ENCODE measurements around the gene TRPM8. TPM values are rescaled to one million over a fixed set of nuclear protein-coding genes. Genes with fewer than 3 reads are reported as not detected.
A peak's percentile ranks its signal among the peaks of the same experiment; 100 is the strongest.

The TRPM8 gene
- total and polyA plus RNA-seq, 2 donors from 2014 or later: 2.5 TPM; not detected in 1

GRCh38 chr2:233935426-233935825 lies 18.3 kb downstream of the TRPM8 start:
- no peak overlapping the region for H3K9ac ChIP-seq (ENCODE audit: low read length in 3 of 3)
- no peaks in the 10 kb centered on the region for H3K9me3 ChIP-seq (ENCODE audit: control insufficient read depth in 2 of 3, insufficient read depth in 1 of 3, low read length in 3 of 3)
- H3K27ac ChIP-seq (ENCODE audit: low read depth in 2 of 2, low read length in 2 of 2): no peak overlapping the region
- no peaks in the 10 kb centered on the region for H3K27me3 ChIP-seq (ENCODE audit: control insufficient read depth, insufficient read depth, low read length)
- intact Hi-C loops (cut with DNase I): no loop called here
- no peak overlapping the region for H3K4me3 ChIP-seq (ENCODE audit: low read length in 3 of 3)
- peaks cover 0 to 4% (median 0%) of the 10 kb centered on the region in 3 donors for H3K4me1 ChIP-seq (ENCODE audit: control insufficient read depth in 2 of 3, insufficient read depth in 2 of 3, low read depth in 1 of 3, low read length in 3 of 3)
- FAIRE-seq (no peak), DNase-seq (no peak)
- TF ChIP-seq CTCF (IDR thresholded peaks at IDR 0.05; ENCODE audit: borderline replicate concordance, extremely low read depth, insufficient read depth): no peak
- H3K36me3 ChIP-seq (ENCODE audit: control insufficient read depth in 2 of 3, insufficient read depth in 3 of 3, low read length in 3 of 3): no peaks in the 10 kb centered on the region

DNA sequence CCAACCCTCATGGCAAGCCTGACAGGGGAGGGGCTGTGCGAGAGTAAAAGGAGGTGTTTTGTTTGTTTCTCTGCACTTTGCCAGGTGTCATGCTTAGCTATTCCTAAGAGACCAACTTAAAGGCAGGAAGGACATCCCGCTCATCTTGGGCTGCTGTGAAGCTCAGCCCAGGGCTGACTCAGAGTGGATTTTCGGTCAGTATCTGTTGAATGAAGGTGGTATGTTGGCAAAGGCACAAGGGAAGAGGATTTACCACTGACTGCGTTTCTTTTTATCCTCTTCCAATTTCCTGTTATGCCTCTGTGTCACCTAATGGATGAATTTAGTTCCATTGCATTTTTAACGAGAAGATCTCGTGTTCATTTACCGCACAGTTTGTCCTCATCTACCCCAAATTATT lies 18.9 kb downstream of the TRPM8 start:
- Histone ChIP-seq H3K9me3 (ENCODE audit: control insufficient read depth in 2 of 3, insufficient read depth in 1 of 3, low read length in 3 of 3) (no peaks in the 10 kb centered on the region), H3K9ac (ENCODE audit: low read length in 3 of 3) (no peak overlapping the region), H3K27me3 (ENCODE audit: control insufficient read depth, insufficient read depth, low read length) (no peaks in the 10 kb centered on the region), H3K4me1 (ENCODE audit: control insufficient read depth in 2 of 3, insufficient read depth in 2 of 3, low read depth in 1 of 3, low read length in 3 of 3) (peaks cover 0 to 4% (median 0%) of the 10 kb centered on the region in 3 donors), H3K27ac (ENCODE audit: low read depth in 2 of 2, low read length in 2 of 2) (no peak overlapping the region), H3K4me3 (ENCODE audit: low read length in 3 of 3) (no peak overlapping the region), H3K36me3 (ENCODE audit: control insufficient read depth in 2 of 3, insufficient read depth in 3 of 3, low read length in 3 of 3) (no peaks in the 10 kb centered on the region)
- no peak for TF ChIP-seq CTCF (IDR thresholded peaks at IDR 0.05; ENCODE audit: borderline replicate concordance, extremely low read depth, insufficient read depth)
- FAIRE-seq (no peak), DNase-seq (no peak)
- intact Hi-C loops (cut with DNase I): no loop called here

DNA sequence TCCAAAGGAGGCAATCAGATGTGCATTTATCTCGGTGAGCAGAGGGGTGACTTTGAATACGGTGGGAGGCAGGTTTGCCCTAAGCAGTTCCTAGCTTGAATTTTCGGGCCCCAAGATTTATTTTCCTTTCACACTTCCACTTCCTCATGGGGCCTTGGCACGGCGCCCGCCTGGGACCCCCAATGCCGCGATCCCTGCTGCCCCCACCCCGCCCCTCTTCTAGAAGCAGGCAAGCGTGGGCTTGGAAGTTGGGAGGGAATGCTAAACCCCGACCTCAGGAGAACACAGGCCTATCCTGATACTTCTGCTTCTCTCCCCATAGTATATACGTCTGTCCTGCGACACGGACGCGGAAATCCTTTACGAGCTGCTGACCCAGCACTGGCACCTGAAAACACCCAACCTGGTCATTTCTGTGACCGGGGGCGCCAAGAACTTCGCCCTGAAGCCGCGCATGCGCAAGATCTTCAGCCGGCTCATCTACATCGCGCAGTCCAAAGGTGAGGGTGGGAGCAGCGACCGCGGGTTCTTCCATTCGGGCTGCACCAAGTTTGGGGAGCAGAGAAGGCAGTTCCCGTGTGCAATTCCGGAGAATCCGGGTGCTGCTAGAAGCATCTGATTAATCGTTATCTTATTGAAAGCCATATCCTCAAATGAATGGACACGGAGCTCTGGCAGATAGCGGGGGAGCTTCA lies 21.6 kb downstream of the TRPM8 start:
- no peak for FAIRE-seq
- DNase-seq: peak in 4 of 5 donors; percentile 21 to 57 (median 42)
- peak overlapping the region in 1 of 3 donors; percentile 44 for H3K4me3 ChIP-seq (ENCODE audit: low read length in 3 of 3)

More for the DNA sequence above, 21.6 kb downstream of the TRPM8 start:
- no peaks in the 10 kb centered on the region for H3K27me3 ChIP-seq (ENCODE audit: control insufficient read depth, insufficient read depth, low read length)
- intact Hi-C loops (cut with DNase I): no loop called here
- H3K4me1 ChIP-seq (ENCODE audit: control insufficient read depth in 2 of 3, insufficient read depth in 2 of 3, low read depth in 1 of 3, low read length in 3 of 3): peaks cover 0 to 4% (median 0%) of the 10 kb centered on the region in 3 donors
- no peaks in the 10 kb centered on the region for H3K9me3 ChIP-seq (ENCODE audit: control insufficient read depth in 2 of 3, insufficient read depth in 1 of 3, low read length in 3 of 3)
- no peak for TF ChIP-seq CTCF (IDR thresholded peaks at IDR 0.05; ENCODE audit: borderline replicate concordance, extremely low read depth, insufficient read depth)
- H3K27ac ChIP-seq (ENCODE audit: low read depth in 2 of 2, low read length in 2 of 2): no peak overlapping the region
- H3K9ac ChIP-seq (ENCODE audit: low read length in 3 of 3): no peak overlapping the region
- H3K36me3 ChIP-seq (ENCODE audit: control insufficient read depth in 2 of 3, insufficient read depth in 3 of 3, low read length in 3 of 3): no peaks in the 10 kb centered on the region

All from kidney (tissue), 14 donors.